Measurements from ENCODE around the gene C21orf58. TPM values are rescaled to one million over a fixed set of nuclear protein-coding genes. Genes with fewer than 3 reads are reported as not detected.

The C21orf58 gene
- polyA plus RNA-seq, 1 of the 3 experiments (the other 2 are of a cell fraction): 9.7 TPM

DNA sequence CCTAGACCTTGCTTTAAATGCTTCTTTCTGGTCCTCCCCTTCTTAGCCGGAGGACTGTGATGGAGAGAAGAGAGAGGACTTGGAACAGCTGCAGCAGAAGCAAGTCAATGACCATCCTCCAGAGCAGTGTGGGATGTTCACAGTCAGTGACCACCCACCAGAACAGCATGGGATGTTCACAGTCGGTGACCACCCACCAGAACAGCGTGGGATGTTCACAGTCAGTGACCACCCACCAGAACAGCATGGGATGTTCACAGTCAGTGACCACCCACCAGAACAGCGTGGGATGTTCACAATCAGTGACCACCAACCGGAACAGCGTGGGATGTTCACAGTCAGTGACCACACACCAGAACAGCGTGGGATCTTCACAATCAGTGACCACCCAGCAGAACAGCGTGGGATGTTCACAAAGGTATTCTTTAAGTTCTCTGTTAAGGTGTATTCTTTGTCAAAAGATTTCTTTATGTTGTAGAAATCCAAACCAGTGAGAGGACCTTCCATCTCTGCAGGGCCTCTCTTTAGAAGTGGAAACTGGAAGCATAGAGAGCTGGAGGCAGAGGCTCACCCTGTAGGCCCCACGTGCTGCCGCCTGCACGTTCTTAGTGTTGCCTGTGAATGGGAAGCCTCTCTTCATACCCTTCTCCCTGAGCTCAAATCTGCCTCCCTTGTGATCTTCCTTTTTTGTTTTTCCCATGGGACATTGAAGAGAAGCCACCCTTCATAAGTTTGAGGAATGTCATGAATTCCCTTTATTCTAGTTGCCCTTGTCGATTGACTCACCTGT lies 10.9 kb upstream of the C21orf58 start:
- ChIA-PET CTCF (no interaction called here), POLR2A (no interaction called here)
- 99% methylated on average over 8 of the region's 12 CpGs for WGBS (ENCODE audit: low lambda C conversion rate)
- Histone ChIP-seq H2AFZ (ENCODE audit: low read depth) (no peak overlapping the region), H3K9me2 (no peaks in the 10 kb centered on the region), H3K4me1 (ENCODE audit: control insufficient read depth in 1 of 2, insufficient read depth in 2 of 2, low read depth in 1 of 2, low read length in 1 of 2) (0 out of 4 replicates have a peak, but pooled peaks cover 0 to 9% of the 10 kb centered on the region in 2 experiments), H3K9ac (no peak overlapping the region), H3K4me3 (ENCODE audit: low read depth in 2 of 2, low read length in 1 of 2) (no peak overlapping the region), H3K27me3 (ENCODE audit: insufficient read depth) (no peaks in the 10 kb centered on the region), H3K4me2 (no peak overlapping the region), H4K20me1 (ENCODE audit: insufficient read depth) (no peaks in the 10 kb centered on the region), H3K79me2 (ENCODE audit: insufficient read depth) (peaks cover 88% of the 10 kb centered on the region), H3K36me3 (replicated peaks in 1 of 2; ENCODE audit: control insufficient read depth in 1 of 2, insufficient read depth in 2 of 2, low read length in 1 of 2) (peaks cover 16 to 50% of the 10 kb centered on the region in 2 experiments), H3K9me3 (no peaks in the 10 kb centered on the region), H3K27ac (ENCODE audit: low read depth in 2 of 2, low read length in 1 of 2) (no peak overlapping the region), H3F3A (replicated peaks; ENCODE audit: insufficient read depth) (peaks cover 16% of the 10 kb centered on the region)
- TF ChIP-seq CHD2 (IDR thresholded peaks at IDR 0.05; ENCODE audit: low read length, partially characterized antibody) (no peak), EP300 (IDR thresholded peaks at IDR 0.05; ENCODE audit: borderline replicate concordance in 1 of 2, low read depth in 1 of 2, low read length in 1 of 2) (no peak), ELF1 (IDR thresholded peaks at IDR 0.05) (no peak), SIN3A (IDR thresholded peaks at IDR 0.05; ENCODE audit: borderline replicate concordance, low read depth, low read length) (no peak), FOSL2 (IDR thresholded peaks at IDR 0.05; ENCODE audit: borderline replicate concordance, low read depth) (no peak), FOXM1 (IDR thresholded peaks at IDR 0.05; ENCODE audit: low read depth) (no peak), NRF1 (IDR thresholded peaks at IDR 0.05; ENCODE audit: low read depth, low read length) (no peak), SMC3 (IDR thresholded peaks at IDR 0.05; ENCODE audit: low read depth, low read length) (no peak), GABPA (IDR thresholded peaks at IDR 0.05; ENCODE audit: low read depth) (no peak), NFIC (IDR thresholded peaks at IDR 0.05; ENCODE audit: borderline replicate concordance) (no peak), MEF2A (IDR thresholded peaks at IDR 0.05; ENCODE audit: borderline replicate concordance, low read depth) (no peak)
- TF ChIP-seq, protein P1, sequence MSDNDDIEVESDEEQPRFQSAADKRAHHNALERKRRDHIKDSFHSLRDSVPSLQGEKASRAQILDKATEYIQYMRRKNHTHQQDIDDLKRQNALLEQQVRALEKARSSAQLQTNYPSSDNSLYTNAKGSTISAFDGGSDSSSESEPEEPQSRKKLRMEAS (IDR thresholded peaks at IDR 0.05; ENCODE audit: low read depth): no peak
- no peak for DNase-seq

DNA sequence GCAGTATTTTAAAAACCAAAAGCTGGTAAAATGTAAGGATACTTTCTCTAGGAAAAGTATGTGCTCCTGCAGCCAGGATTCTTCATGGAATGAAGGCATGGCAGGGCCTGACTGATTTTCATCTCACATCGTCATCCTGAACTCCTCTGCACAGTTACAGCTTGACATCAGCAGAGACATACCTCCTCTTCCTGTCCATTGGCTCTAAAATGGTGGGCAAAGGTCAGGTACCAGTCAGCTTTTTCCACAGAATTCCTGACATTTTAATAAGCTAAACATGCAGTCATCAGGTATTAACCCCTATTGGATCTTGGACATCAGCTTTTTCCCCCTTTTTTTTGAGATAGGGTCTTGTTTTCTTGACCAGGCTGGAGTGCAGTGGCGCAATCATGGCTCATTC lies 6.1 kb upstream of the C21orf58 start:
- ChIA-PET CTCF (no interaction called here), POLR2A (no interaction called here)
- H3K9me2 ChIP-seq: no peaks in the 10 kb centered on the region
- H3K4me1 ChIP-seq (ENCODE audit: control insufficient read depth in 1 of 2, insufficient read depth in 2 of 2, low read depth in 1 of 2, low read length in 1 of 2): peaks cover 12 to 15% of the 10 kb centered on the region in 2 experiments; a peak in 3 of 4 replicates
- DNase-seq: no peak
- H3K79me2 ChIP-seq (ENCODE audit: insufficient read depth): peaks cover 84% of the 10 kb centered on the region
- peaks cover 26% of the 10 kb centered on the region for H3F3A ChIP-seq (replicated peaks; ENCODE audit: insufficient read depth)
- H3K4me3 ChIP-seq (ENCODE audit: low read depth in 2 of 2, low read length in 1 of 2): no peak overlapping the region
- no peaks in the 10 kb centered on the region for H3K9me3 ChIP-seq
- no peak overlapping the region for H3K9ac ChIP-seq
- H3K27me3 ChIP-seq (ENCODE audit: insufficient read depth): no peaks in the 10 kb centered on the region
- no peak overlapping the region for H3K4me2 ChIP-seq
- 96% methylated on average over 2 of the region's 2 CpGs for WGBS (ENCODE audit: low lambda C conversion rate)
- no peaks in the 10 kb centered on the region for H4K20me1 ChIP-seq (ENCODE audit: insufficient read depth)
- H3K27ac ChIP-seq (ENCODE audit: low read depth in 2 of 2, low read length in 1 of 2): no peak overlapping the region
- no peak overlapping the region for H2AFZ ChIP-seq (ENCODE audit: low read depth)
- H3K36me3 ChIP-seq (replicated peaks in 1 of 2; ENCODE audit: control insufficient read depth in 1 of 2, insufficient read depth in 2 of 2, low read length in 1 of 2): peaks cover 11 to 30% of the 10 kb centered on the region in 2 experiments
- TF ChIP-seq SMC3 (IDR thresholded peaks at IDR 0.05; ENCODE audit: low read depth, low read length) (no peak), TAF1 (IDR thresholded peaks at IDR 0.05; ENCODE audit: borderline replicate concordance, low read depth, low read length) (no peak), RXRA (IDR thresholded peaks at IDR 0.05; ENCODE audit: borderline replicate concordance, low read depth) (no peak), NFIC (IDR thresholded peaks at IDR 0.05; ENCODE audit: borderline replicate concordance) (no peak), GABPA (IDR thresholded peaks at IDR 0.05; ENCODE audit: low read depth) (no peak), POLR2AphosphoS5 (IDR thresholded peaks at IDR 0.05; ENCODE audit: low read depth, low read length) (no peak)
- TF ChIP-seq, protein P2, sequence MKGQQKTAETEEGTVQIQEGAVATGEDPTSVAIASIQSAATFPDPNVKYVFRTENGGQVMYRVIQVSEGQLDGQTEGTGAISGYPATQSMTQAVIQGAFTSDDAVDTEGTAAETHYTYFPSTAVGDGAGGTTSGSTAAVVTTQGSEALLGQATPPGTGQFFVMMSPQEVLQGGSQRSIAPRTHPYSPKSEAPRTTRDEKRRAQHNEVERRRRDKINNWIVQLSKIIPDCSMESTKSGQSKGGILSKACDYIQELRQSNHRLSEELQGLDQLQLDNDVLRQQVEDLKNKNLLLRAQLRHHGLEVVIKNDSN (IDR thresholded peaks at IDR 0.05; ENCODE audit: borderline replicate concordance, low read depth): no peak
- TF ChIP-seq, protein P3, sequence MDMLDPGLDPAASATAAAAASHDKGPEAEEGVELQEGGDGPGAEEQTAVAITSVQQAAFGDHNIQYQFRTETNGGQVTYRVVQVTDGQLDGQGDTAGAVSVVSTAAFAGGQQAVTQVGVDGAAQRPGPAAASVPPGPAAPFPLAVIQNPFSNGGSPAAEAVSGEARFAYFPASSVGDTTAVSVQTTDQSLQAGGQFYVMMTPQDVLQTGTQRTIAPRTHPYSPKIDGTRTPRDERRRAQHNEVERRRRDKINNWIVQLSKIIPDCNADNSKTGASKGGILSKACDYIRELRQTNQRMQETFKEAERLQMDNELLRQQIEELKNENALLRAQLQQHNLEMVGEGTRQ (IDR thresholded peaks at IDR 0.05; ENCODE audit: borderline replicate concordance, low read depth, low read length): no peak
- TF ChIP-seq, protein P4, sequence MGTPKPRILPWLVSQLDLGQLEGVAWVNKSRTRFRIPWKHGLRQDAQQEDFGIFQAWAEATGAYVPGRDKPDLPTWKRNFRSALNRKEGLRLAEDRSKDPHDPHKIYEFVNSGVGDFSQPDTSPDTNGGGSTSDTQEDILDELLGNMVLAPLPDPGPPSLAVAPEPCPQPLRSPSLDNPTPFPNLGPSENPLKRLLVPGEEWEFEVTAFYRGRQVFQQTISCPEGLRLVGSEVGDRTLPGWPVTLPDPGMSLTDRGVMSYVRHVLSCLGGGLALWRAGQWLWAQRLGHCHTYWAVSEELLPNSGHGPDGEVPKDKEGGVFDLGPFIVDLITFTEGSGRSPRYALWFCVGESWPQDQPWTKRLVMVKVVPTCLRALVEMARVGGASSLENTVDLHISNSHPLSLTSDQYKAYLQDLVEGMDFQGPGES (IDR thresholded peaks at IDR 0.05; ENCODE audit: low read depth, low read length): no peak
- TF ChIP-seq, protein P5, sequence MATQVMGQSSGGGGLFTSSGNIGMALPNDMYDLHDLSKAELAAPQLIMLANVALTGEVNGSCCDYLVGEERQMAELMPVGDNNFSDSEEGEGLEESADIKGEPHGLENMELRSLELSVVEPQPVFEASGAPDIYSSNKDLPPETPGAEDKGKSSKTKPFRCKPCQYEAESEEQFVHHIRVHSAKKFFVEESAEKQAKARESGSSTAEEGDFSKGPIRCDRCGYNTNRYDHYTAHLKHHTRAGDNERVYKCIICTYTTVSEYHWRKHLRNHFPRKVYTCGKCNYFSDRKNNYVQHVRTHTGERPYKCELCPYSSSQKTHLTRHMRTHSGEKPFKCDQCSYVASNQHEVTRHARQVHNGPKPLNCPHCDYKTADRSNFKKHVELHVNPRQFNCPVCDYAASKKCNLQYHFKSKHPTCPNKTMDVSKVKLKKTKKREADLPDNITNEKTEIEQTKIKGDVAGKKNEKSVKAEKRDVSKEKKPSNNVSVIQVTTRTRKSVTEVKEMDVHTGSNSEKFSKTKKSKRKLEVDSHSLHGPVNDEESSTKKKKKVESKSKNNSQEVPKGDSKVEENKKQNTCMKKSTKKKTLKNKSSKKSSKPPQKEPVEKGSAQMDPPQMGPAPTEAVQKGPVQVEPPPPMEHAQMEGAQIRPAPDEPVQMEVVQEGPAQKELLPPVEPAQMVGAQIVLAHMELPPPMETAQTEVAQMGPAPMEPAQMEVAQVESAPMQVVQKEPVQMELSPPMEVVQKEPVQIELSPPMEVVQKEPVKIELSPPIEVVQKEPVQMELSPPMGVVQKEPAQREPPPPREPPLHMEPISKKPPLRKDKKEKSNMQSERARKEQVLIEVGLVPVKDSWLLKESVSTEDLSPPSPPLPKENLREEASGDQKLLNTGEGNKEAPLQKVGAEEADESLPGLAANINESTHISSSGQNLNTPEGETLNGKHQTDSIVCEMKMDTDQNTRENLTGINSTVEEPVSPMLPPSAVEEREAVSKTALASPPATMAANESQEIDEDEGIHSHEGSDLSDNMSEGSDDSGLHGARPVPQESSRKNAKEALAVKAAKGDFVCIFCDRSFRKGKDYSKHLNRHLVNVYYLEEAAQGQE (IDR thresholded peaks at IDR 0.05; ENCODE audit: low read depth, low read length): no peak
